Measurements from ENCODE around the gene KRT2.

Gene KRT2

DNA sequence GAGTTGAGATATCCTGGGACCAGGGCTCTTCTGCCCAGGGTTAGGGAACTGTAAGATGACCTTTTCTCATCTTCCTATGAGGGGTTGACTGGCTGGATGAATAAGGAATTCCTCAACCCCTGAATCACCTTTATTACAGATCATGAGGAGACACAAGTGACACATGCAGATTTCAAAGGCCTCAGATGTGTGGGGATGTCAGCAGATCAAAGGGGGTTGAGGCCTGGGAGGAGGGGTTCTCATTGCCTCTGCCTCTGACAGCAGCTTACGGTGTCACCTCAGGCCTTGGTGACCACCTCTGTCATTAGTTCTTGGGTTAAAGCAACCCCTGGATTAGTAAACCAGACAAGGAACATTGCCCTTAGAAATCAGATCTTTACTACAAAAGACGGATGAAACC lies 48.7 kb downstream of the KRT2 start:
- peaks cover 2% of the 10 kb centered on the region for H3K27me3 ChIP-seq (ENCODE audit: insufficient read depth, insufficient read length)
- no peaks in the 10 kb centered on the region for H3K9me3 ChIP-seq (ENCODE audit: insufficient read depth, low read length)
- H3K4me3 ChIP-seq (ENCODE audit: insufficient read length, low read depth) = no peak overlapping the region
- DNase-seq (ENCODE audit: low read depth, low spot score) = no peak
- H3K4me1 ChIP-seq (ENCODE audit: insufficient read depth, insufficient read length) = no peaks in the 10 kb centered on the region
- H3K9ac ChIP-seq (ENCODE audit: insufficient read length, low read depth) = no peak overlapping the region
- TF ChIP-seq SUZ12 (IDR thresholded peaks at IDR 0.05; ENCODE audit: extremely low read depth, insufficient read depth, insufficient read length) = no peak
- no peak for TF ChIP-seq ZNF274 (IDR thresholded peaks at IDR 0.05; ENCODE audit: low read depth, low read length)
- TF ChIP-seq YY1 (IDR thresholded peaks at IDR 0.05; ENCODE audit: insufficient read depth, insufficient read length) = no peak
- H3K36me3 ChIP-seq (ENCODE audit: insufficient read depth, insufficient read length, low read length) = no peaks in the 10 kb centered on the region

DNA sequence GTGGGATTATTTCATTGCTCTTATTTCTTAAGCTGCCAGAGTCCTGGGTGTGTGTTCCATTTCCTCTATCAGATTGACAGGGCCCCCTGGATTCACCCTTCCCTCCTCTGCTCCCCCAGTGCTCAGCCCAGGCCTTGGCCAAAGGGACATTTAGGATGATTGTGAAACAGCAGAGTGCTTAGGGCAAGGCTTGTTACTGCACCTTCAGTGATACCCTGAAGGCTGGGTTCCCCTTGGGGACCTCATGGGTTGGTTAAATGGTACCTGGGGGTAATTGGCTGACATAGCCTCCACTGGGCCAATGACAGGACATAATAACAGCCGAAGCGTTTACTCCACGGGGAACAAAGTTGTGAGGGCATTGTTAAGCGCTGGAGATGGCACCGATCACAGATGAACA lies 49.5 kb downstream of the KRT2 start:
- H3K27me3 ChIP-seq (ENCODE audit: insufficient read depth, insufficient read length) = peaks cover 2% of the 10 kb centered on the region
- DNase-seq (ENCODE audit: low read depth, low spot score) = no peak
- TF ChIP-seq ZNF274 (IDR thresholded peaks at IDR 0.05; ENCODE audit: low read depth, low read length) (no peak), YY1 (IDR thresholded peaks at IDR 0.05; ENCODE audit: insufficient read depth, insufficient read length) (no peak), SUZ12 (IDR thresholded peaks at IDR 0.05; ENCODE audit: extremely low read depth, insufficient read depth, insufficient read length) (no peak)

DNA sequence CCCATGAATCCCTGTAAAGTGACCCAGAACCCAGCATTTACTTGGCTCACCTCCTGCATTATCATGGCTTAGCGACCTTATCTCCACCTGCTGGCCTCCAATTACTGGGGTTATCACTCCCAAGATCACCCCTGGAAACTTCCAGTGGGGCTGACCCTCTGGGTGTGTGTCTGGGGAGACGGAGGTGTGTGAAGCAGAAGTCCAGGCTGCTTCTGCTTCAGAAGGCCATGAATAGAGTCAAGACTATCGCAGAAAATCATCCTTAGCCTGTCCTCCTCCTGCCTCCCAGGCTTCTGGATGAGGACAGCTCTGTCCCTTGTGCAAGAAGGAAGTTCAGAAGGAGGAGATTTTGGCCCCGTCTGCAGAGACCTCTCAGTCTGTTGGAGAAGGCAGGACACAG lies 50.3 kb downstream of the KRT2 start:
- Histone ChIP-seq H3K4me3 (ENCODE audit: insufficient read length, low read depth) (no peak overlapping the region), H3K9ac (ENCODE audit: insufficient read length, low read depth) (no peak overlapping the region), H3K36me3 (ENCODE audit: insufficient read depth, insufficient read length, low read length) (no peaks in the 10 kb centered on the region), H3K4me1 (ENCODE audit: insufficient read depth, insufficient read length) (no peaks in the 10 kb centered on the region), H3K27me3 (ENCODE audit: insufficient read depth, insufficient read length) (peaks cover 2% of the 10 kb centered on the region), H3K9me3 (ENCODE audit: insufficient read depth, low read length) (no peaks in the 10 kb centered on the region)
- DNase-seq (ENCODE audit: low read depth, low spot score) = no peak
- TF ChIP-seq YY1 (IDR thresholded peaks at IDR 0.05; ENCODE audit: insufficient read depth, insufficient read length) (no peak), ZNF274 (IDR thresholded peaks at IDR 0.05; ENCODE audit: low read depth, low read length) (no peak), SUZ12 (IDR thresholded peaks at IDR 0.05; ENCODE audit: extremely low read depth, insufficient read depth, insufficient read length) (no peak)

More for the DNA sequence above, 49.5 kb downstream of the KRT2 start:
- Histone ChIP-seq H3K9ac (ENCODE audit: insufficient read length, low read depth) (no peak overlapping the region), H3K36me3 (ENCODE audit: insufficient read depth, insufficient read length, low read length) (no peaks in the 10 kb centered on the region), H3K4me3 (ENCODE audit: insufficient read length, low read depth) (no peak overlapping the region), H3K9me3 (ENCODE audit: insufficient read depth, low read length) (no peaks in the 10 kb centered on the region), H3K4me1 (ENCODE audit: insufficient read depth, insufficient read length) (no peaks in the 10 kb centered on the region)

DNA sequence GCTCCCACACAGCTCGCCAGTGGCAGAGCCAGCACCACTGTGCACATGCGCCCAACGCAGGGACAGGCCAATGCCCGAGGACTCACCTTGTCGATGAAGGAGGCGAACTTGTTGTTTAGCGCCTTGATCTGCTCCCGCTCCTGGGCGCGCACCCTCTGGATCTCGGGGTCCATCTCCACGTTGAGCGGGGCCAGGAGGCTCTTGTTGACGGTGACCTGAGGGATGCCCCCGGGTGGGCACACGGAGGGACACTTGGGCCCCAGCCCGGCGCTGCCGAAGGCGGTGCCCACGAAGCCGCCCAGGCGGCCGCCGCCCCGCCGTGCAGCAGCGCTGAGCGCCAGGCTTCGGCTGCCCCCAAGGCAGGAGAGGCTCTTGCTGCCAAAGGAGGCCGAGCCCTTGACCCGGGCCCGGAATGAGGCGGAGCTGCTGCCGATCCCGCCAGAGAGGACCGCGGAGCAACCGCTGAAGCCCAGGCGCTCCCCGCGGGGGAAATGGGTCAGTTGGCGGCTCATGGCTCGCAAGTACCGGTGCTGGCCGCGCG lies 51.0 kb downstream of the KRT2 start, which contains the start of gene KRT72:
Gene KRT72, minus strand, starts transcription at position 523 of the 541 bp plus-strand sequence. Its CDS starts 11 bp downstream, at position 512.
- no peak for DNase-seq (ENCODE audit: low read depth, low spot score)
- Histone ChIP-seq H3K36me3 (ENCODE audit: insufficient read depth, insufficient read length, low read length) (no peaks in the 10 kb centered on the region), H3K9ac (ENCODE audit: insufficient read length, low read depth) (no peak within 1 kb of the TSS), H3K4me3 (ENCODE audit: insufficient read length, low read depth) (no peak within 1 kb of the TSS), H3K9me3 (ENCODE audit: insufficient read depth, low read length) (no peaks in the 10 kb centered on the region), H3K4me1 (ENCODE audit: insufficient read depth, insufficient read length) (no peaks in the 10 kb centered on the region), H3K27me3 (ENCODE audit: insufficient read depth, insufficient read length) (peaks cover 2% of the 10 kb centered on the region)
- TF ChIP-seq SUZ12 (IDR thresholded peaks at IDR 0.05; ENCODE audit: extremely low read depth, insufficient read depth, insufficient read length) (no peak), ZNF274 (IDR thresholded peaks at IDR 0.05; ENCODE audit: low read depth, low read length) (no peak), YY1 (IDR thresholded peaks at IDR 0.05; ENCODE audit: insufficient read depth, insufficient read length) (no peak)

DNA sequence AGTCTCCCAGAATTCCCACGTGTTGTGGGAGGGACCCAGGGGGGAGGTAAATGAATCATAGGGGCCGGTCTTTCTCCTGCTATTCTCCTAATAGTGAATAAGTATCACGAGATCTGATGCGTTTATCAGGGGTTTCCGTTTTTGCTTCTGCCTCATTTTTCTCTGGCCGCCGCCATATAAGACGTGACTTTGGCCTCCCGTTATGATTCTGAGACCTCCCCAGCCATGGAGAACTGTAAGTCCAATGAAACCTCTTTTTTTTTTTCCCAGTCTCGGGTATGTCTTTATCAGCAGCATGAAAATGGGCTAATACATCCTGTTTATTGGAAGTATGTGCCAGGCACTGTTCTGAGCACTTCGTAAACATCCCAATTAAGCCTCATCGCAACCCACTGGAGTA lies 51.5 kb downstream of the KRT2 start:
- Histone ChIP-seq H3K27me3 (ENCODE audit: insufficient read depth, insufficient read length) (peaks cover 2% of the 10 kb centered on the region), H3K36me3 (ENCODE audit: insufficient read depth, insufficient read length, low read length) (no peaks in the 10 kb centered on the region), H3K4me1 (ENCODE audit: insufficient read depth, insufficient read length) (no peaks in the 10 kb centered on the region), H3K9me3 (ENCODE audit: insufficient read depth, low read length) (no peaks in the 10 kb centered on the region), H3K9ac (ENCODE audit: insufficient read length, low read depth) (no peak overlapping the region), H3K4me3 (ENCODE audit: insufficient read length, low read depth) (no peak overlapping the region)
- TF ChIP-seq ZNF274 (IDR thresholded peaks at IDR 0.05; ENCODE audit: low read depth, low read length) (no peak), YY1 (IDR thresholded peaks at IDR 0.05; ENCODE audit: insufficient read depth, insufficient read length) (no peak), SUZ12 (IDR thresholded peaks at IDR 0.05; ENCODE audit: extremely low read depth, insufficient read depth, insufficient read length) (no peak)
- no peak for DNase-seq (ENCODE audit: low read depth, low spot score)

DNA sequence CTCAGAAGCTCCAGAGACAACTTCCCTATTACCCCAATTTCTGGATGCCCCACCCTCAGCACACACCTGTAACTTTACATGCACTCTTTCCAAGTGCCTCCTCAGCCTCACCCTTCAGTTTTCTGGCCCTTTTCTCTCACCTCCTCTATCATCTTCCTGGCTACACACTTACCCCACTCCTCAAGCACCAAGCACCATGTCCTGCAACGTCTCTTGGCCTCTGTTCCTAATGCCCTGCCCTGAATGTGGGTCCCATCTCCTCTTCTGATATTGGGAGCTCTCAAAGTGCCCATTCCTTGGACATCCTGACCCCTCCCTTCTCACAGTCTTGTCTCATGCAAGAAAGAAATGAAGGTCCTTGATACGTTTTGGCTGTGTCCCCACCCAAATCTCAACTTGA lies 51.9 kb downstream of the KRT2 start:
- TF ChIP-seq YY1 (IDR thresholded peaks at IDR 0.05; ENCODE audit: insufficient read depth, insufficient read length) = no peak
- no peak for TF ChIP-seq ZNF274 (IDR thresholded peaks at IDR 0.05; ENCODE audit: low read depth, low read length)
- no peak for TF ChIP-seq SUZ12 (IDR thresholded peaks at IDR 0.05; ENCODE audit: extremely low read depth, insufficient read depth, insufficient read length)
- Histone ChIP-seq H3K4me3 (ENCODE audit: insufficient read length, low read depth) (no peak overlapping the region), H3K36me3 (ENCODE audit: insufficient read depth, insufficient read length, low read length) (no peaks in the 10 kb centered on the region), H3K27me3 (ENCODE audit: insufficient read depth, insufficient read length) (peaks cover 2% of the 10 kb centered on the region), H3K9ac (ENCODE audit: insufficient read length, low read depth) (no peak overlapping the region), H3K4me1 (ENCODE audit: insufficient read depth, insufficient read length) (no peaks in the 10 kb centered on the region), H3K9me3 (ENCODE audit: insufficient read depth, low read length) (no peaks in the 10 kb centered on the region)
- no peak for DNase-seq (ENCODE audit: low read depth, low spot score)

DNA sequence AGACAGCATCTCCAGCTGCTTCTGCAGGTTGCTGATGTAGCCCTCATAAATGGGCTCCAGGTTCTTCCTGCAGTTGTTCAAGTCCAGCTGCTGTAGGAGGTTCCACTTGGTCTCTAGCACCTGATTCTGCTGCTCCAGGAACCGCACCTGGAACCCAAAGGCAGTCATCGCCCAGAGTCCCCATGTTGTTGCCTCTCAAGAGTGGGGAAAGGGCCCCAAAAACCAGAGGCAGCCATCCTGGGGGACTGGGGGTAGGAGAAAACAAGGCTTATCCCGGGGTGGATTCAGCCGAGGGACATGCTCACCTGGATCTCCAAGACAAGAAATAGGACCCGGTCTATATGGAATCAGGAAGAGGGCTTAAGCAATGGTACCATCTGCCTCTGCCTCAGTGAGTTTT lies 53.0 kb downstream of the KRT2 start:
- H3K9ac ChIP-seq (ENCODE audit: insufficient read length, low read depth) = no peak overlapping the region
- no peaks in the 10 kb centered on the region for H3K9me3 ChIP-seq (ENCODE audit: insufficient read depth, low read length)
- TF ChIP-seq SUZ12 (IDR thresholded peaks at IDR 0.05; ENCODE audit: extremely low read depth, insufficient read depth, insufficient read length) (no peak), YY1 (IDR thresholded peaks at IDR 0.05; ENCODE audit: insufficient read depth, insufficient read length) (no peak), ZNF274 (IDR thresholded peaks at IDR 0.05; ENCODE audit: low read depth, low read length) (no peak)
- H3K27me3 ChIP-seq (ENCODE audit: insufficient read depth, insufficient read length) = peaks cover 2% of the 10 kb centered on the region
- no peak for DNase-seq (ENCODE audit: low read depth, low spot score)
- H3K36me3 ChIP-seq (ENCODE audit: insufficient read depth, insufficient read length, low read length) = no peaks in the 10 kb centered on the region
- no peaks in the 10 kb centered on the region for H3K4me1 ChIP-seq (ENCODE audit: insufficient read depth, insufficient read length)
- H3K4me3 ChIP-seq (ENCODE audit: insufficient read length, low read depth) = no peak overlapping the region
